Measurements from ENCODE around the gene CDH13. TPM values are rescaled to one million over a fixed set of nuclear protein-coding genes. Genes with fewer than 3 reads are reported as not detected.

CDH13 gene
- total RNA-seq, 4 donors from 2014 or later: 3.4 to 14.8 (median 6.5) TPM

DNA sequence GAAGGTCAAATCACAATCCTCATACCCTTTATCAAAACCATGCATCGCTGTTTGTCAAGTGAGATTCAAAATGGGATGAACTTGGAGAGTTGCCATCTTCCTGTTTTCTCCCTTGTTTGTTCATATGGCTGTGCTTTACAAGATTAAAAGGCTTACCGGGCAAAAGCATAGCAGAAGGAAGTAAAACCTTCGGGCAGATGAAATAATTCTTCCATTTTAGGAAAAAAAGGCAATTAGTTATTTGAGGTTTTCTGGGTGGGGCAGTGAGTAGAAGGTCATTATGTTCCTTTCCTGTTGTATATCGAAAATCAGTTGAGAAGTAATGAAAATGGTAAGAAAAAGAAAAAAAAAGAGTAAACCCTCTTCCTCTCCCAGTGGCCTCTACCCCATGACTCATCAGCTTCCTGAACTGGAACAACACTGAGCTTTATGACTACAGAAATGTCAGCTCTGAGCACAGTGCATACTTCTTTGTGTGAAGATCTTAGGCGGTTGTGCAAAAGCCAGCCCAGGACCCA is 369.2 kb downstream of the CDH13 start:
- H3K4me1 ChIP-seq: no peaks in the 10 kb centered on the region
- H3K27me3 ChIP-seq: no peaks in the 10 kb centered on the region
- H3K36me3 ChIP-seq: no peaks in the 10 kb centered on the region
- H3K4me3 ChIP-seq (replicated peaks in 1 of 3): no peak overlapping the region
- DNase-seq: peak in 1 of 2 donors; percentile 2
- H3K27ac ChIP-seq: peak overlapping the region in 2 of 3 donors; percentile 15 to 41
- intact Hi-C loops (cut with DNase I): no loop called here
- TF ChIP-seq, protein P1, sequence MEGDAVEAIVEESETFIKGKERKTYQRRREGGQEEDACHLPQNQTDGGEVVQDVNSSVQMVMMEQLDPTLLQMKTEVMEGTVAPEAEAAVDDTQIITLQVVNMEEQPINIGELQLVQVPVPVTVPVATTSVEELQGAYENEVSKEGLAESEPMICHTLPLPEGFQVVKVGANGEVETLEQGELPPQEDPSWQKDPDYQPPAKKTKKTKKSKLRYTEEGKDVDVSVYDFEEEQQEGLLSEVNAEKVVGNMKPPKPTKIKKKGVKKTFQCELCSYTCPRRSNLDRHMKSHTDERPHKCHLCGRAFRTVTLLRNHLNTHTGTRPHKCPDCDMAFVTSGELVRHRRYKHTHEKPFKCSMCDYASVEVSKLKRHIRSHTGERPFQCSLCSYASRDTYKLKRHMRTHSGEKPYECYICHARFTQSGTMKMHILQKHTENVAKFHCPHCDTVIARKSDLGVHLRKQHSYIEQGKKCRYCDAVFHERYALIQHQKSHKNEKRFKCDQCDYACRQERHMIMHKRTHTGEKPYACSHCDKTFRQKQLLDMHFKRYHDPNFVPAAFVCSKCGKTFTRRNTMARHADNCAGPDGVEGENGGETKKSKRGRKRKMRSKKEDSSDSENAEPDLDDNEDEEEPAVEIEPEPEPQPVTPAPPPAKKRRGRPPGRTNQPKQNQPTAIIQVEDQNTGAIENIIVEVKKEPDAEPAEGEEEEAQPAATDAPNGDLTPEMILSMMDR (IDR thresholded peaks at IDR 0.05): no peak
- TF ChIP-seq POLR2A (IDR thresholded peaks at IDR 0.05): no peak
- 61 to 71% methylated on average over 5 of the region's 5 CpGs for WGBS, 2 donors
- no peaks in the 10 kb centered on the region for H3K9me3 ChIP-seq

DNA sequence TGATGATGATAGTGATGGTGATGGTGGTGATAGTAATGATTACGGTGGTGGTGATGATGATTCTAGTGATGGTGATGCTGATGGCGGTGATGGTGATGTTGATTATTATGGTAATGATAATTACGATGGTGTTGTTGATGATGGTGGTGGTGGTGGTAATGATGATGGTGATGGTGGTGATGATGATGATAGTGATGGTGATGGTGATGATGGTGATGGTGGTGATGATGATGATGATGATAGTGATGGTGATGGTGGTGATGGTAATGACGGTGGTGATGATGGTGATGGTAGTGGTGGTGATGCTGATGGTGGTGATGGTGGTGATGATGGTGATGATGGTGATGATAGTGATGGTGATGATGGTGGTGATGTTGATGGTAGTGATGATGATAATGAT is 370.0 kb downstream of the CDH13 start:
- Histone ChIP-seq H3K9me3 (no peaks in the 10 kb centered on the region), H3K27me3 (no peaks in the 10 kb centered on the region), H3K36me3 (no peaks in the 10 kb centered on the region), H3K4me1 (no peaks in the 10 kb centered on the region), H3K27ac (no peak overlapping the region), H3K4me3 (replicated peaks in 1 of 3) (no peak overlapping the region)
- DNase-seq: no peak
- WGBS, 2 donors: 95 to 98% methylated on average over 4 of the region's 4 CpGs
- intact Hi-C loops (cut with DNase I): no loop called here
- TF ChIP-seq, protein P1 (IDR thresholded peaks at IDR 0.05): no peak
- no peak for TF ChIP-seq POLR2A (IDR thresholded peaks at IDR 0.05)

DNA sequence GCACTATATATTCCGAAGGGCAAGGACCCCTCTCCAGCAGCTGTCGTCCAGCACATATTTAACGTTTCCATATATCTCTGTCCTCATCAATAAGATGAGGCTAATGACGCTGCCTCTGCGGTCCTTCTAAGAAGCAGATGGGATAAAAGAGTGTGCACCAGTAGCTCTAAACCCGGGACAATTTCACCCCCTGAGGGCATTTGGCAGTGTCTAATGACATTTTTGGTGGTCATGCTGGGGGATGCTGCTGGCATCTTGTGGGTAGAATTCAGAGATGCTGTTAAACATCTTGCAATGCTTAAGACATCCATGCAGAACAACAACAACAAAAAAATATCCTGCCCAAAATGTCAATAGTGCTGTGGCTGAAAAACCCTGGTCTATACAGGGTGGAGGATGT is 372.9 kb downstream of the CDH13 start:
- no peak for TF ChIP-seq POLR2A (IDR thresholded peaks at IDR 0.05)
- TF ChIP-seq, protein P1 (IDR thresholded peaks at IDR 0.05): no peak
- intact Hi-C loops (cut with DNase I): no loop called here

DNA sequence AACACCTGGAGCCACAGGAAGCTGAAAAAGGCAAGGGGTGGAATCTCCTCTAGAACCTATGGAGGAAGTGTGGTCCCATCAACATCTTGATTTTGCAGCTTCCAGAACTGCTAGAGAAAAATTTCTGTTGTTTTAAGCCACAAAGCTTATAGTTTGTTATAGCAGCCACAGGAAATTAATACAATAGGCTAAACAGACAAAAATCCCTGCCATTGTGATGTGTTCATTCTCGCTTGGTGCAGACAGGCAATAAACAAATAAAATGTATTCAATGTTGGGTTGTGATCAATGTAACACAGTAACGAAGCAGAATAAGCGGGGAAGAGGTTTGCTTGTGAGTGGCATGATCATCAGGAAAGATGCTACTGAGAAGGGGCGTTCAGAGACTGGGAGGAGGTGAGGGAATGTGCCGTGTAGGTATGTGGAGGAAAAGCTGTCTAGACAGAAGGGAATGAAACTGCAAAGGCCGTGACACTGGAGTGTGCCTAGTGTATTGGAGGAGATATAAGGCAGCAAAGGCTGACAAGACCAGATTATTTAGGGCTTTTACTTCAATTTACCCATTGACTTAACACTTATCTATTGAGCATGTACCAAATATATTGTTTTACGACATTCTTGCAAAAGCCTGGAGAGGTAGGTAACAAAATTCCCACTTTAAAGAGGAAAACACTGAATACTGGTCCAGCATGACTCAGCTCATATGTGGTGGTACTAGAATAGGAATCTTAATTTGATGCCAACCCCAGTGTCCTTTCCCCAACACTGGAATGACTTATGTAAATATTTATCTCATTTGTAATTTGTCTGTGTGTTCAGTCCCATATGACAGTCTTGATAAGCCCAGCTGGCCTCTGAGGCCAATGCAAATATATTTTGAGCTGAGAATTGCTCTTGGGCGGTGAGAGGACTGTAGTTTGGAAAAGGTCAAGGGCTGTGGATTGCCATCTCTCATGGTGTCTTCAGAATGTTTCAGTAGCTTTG is 375.9 kb downstream of the CDH13 start:
- H3K4me1 ChIP-seq: peaks cover 10% of the 10 kb centered on the region in 2 donors
- WGBS, 2 donors: 83 to 89% methylated on average over 8 of the region's 8 CpGs
- no peak overlapping the region for H3K27ac ChIP-seq
- no peaks in the 10 kb centered on the region for H3K27me3 ChIP-seq
- no peak overlapping the region for H3K4me3 ChIP-seq (replicated peaks in 1 of 3)
- no peak for TF ChIP-seq POLR2A (IDR thresholded peaks at IDR 0.05)
- TF ChIP-seq, protein P1 (IDR thresholded peaks at IDR 0.05): no peak
- no peak for DNase-seq
- H3K9me3 ChIP-seq: no peaks in the 10 kb centered on the region
- intact Hi-C loops (cut with DNase I): no loop called here
- no peaks in the 10 kb centered on the region for H3K36me3 ChIP-seq

More for the DNA sequence above, 372.9 kb downstream of the CDH13 start:
- H3K9me3 ChIP-seq: no peaks in the 10 kb centered on the region
- H3K36me3 ChIP-seq: no peaks in the 10 kb centered on the region
- WGBS, 2 donors: 89 to 91% methylated on average over 6 of the region's 6 CpGs
- no peak for DNase-seq
- no peak overlapping the region for H3K27ac ChIP-seq
- no peak overlapping the region for H3K4me3 ChIP-seq (replicated peaks in 1 of 3)
- no peaks in the 10 kb centered on the region for H3K4me1 ChIP-seq
- no peaks in the 10 kb centered on the region for H3K27me3 ChIP-seq

Measured in thyroid gland (tissue), 4 donors.